HG02798 (cell line): ENCODE data around the gene DNAJC10.

Source experiments
- ATAC-seq: cut with Tn5 transposase; IDR thresholded peaks from one replicate; pipeline ENCODE4 v1.9.1; 2021; ENCODE audit warnings: mild to moderate bottlenecking; ENCODE audit not compliant: unreplicated experiment, poor library complexity

DNAJC10 gene

DNA sequence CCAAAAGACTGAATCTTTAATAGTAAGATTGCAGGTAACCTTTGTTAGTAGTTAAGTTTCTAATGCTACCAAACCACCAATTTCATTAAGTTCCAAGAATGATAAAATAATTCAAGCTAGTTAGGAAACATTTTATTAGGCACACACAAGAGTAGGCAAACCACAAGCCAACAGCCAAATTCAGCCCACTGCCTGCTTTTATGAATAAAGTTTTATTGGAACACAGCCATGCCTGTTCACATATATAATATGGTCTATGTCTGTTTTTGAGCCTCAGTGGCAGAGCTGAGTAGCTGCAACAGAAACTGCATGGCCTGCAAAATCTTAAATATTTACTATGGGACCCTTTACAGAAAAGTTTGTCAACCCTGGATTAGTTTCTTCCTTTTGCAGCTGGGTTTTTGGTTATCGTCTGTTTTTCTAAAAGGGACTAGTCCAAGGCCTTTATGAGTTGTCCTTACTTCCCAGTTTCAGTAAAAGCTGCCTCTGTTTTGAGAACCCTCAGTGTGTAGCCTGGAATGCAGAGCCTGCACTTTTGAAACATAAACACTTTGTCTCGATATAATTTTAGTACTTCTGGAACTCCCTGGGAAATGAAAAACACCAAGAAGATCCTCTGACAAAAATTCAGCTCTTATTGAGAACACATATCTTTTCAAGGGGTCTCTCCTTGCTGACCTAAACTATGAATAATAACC, 111.3 kb downstream of the DNAJC10 start:
- ATAC-seq, result no peak

GRCh38 chr2:182831101-182831500, 115.0 kb downstream of the DNAJC10 start:
- no peak for ATAC-seq

- ATAC-seq, result no peak
Measured at GRCh38 chr2:182831921-182832320, 115.9 kb downstream of the DNAJC10 start.

DNA sequence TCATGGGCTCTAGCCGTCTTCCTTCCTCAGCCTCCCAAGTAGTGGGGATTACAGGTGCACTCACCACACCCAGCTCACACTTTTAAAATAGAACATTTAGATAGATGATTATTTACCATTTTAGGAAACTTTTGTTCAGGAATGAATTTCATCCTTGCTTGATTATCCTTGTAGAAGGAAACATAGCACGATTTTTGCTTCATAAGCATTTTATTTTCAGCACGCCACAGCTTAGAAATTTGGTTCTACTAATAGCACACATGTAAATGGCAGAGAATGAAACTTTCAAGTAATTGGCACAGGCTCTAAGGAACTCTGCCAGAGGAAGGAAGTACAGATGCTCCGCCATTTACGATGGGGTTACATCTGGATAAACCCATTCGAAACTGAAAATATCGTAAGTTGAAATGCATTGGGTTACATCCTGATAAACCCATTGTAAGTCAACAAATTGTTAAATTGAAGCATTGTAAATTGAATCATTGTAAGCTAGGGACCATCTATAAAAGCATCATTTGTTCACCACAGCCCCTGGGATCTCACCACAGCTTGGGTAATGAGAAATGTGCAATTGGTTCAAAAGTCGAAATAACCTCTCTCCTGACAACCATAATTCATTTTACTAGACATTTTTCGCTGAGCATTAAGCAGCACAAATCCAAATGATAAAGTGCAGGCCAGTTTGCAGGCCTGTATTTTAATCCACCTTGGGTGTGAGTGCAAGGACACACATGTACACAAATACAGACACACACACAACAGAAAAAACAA, 117.2 kb downstream of the DNAJC10 start:
- ATAC-seq, result no peak

DNA sequence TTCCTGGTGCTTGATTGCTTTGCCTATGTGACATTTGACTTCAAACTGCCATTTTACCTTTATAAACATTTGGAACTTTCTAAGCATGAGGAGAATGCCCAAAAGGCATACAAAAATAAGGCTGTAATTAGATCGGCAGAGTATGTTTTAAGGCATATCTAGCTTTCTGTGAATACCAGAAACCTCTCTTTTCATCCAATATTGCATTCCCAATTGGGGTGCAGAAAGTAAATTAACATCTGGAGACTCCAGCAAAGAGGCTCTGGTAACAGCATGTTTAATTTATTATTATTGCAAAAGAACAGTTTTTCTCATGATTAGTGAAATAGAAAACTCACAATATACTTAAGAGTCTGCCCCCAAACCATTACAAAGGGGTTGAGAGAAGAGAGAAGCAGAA, 118.2 kb downstream of the DNAJC10 start:
- ATAC-seq, result no peak

GRCh38 chr2:182836451-182836850, 120.4 kb downstream of the DNAJC10 start:
- ATAC-seq, result no peak
